Transverse colon (tissue), 4 donors: Measurements from ENCODE around the gene PLEKHM2.

Experiments used
- EP300 ChIP-seq: sonication (generic); formaldehyde crosslinking; IDR thresholded peaks from one replicate; pipeline ENCODE4 v1.6.1; 2017; ENCODE audit warnings: antibody characterized with exemption, low read depth
- POLR2A ChIP-seq: fragments of 450-650 bp; IDR thresholded peaks from one replicate; pipeline ENCODE4 v1.6.1; 2016; ENCODE audit warnings: antibody characterized with exemption, mild to moderate bottlenecking, moderate library complexity
- POLR2AphosphoS5 ChIP-seq, 3 donors: sonication (generic); formaldehyde crosslinking; IDR thresholded peaks; one replicate each; pipeline ENCODE4 v1.6.1; 2016; ENCODE audit warnings: antibody characterized with exemption in 3 of 3
- TF ChIP-seq, protein P1 (sequence below), 5 experiments: fragments of 200-600 bp in 3 of 5; fragments of 450-650 bp in 2 of 5; sonication (generic) in 3 of 5; IDR thresholded peaks; 1 replicate in 2 of 5; 2 replicates in 3 of 5; pipeline ENCODE4 v1.5.1; 2016 to 2017; ENCODE audit warnings: antibody characterized with exemption in 5 of 5, inconsistent platforms in 3 of 5, mild to moderate bottlenecking in 2 of 5, moderate library complexity in 1 of 5

DNA sequence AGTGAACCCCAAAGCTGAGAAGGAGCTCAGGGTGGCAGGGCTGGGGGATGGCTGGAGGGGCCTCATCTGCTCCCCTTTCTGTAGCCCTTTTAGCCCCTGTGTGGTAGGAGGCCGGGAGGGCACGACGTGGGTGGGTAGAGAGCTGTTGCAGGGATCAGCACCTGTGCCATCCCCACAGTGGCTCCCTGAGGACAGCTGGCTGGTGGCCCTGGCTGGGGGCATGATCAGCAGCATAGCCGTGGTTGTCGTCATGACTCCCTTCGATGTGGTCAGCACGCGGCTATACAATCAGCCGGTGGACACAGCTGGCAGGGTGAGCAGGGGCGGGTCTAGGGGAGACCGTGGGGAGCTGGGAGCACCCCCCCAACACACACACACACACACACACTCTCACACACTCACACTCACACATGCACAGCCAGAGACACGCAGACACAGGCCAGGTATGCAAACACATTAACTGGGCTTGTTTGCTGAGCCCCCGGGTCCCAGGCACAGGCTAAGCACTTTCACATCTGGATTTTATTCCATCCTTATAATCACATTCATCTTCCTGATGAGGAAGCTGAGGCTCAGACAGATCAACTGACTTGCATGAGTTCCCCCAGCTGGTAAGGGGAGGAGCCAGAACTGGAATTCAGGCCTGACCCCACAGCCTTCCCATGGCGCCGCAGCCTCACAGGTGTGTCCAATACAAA, 54.4 kb downstream of the PLEKHM2 start:
- TF ChIP-seq, protein P1, sequence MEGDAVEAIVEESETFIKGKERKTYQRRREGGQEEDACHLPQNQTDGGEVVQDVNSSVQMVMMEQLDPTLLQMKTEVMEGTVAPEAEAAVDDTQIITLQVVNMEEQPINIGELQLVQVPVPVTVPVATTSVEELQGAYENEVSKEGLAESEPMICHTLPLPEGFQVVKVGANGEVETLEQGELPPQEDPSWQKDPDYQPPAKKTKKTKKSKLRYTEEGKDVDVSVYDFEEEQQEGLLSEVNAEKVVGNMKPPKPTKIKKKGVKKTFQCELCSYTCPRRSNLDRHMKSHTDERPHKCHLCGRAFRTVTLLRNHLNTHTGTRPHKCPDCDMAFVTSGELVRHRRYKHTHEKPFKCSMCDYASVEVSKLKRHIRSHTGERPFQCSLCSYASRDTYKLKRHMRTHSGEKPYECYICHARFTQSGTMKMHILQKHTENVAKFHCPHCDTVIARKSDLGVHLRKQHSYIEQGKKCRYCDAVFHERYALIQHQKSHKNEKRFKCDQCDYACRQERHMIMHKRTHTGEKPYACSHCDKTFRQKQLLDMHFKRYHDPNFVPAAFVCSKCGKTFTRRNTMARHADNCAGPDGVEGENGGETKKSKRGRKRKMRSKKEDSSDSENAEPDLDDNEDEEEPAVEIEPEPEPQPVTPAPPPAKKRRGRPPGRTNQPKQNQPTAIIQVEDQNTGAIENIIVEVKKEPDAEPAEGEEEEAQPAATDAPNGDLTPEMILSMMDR (IDR thresholded peaks at IDR 0.05), result no peak
- TF ChIP-seq POLR2AphosphoS5 (IDR thresholded peaks at IDR 0.05), result no peak
- no peak for TF ChIP-seq POLR2A
- TF ChIP-seq EP300, result no peak
